HepG2 (cell line): ENCODE data around the gene P2RX3. TPM values are rescaled to one million over a fixed set of nuclear protein-coding genes. Genes with fewer than 3 reads are reported as not detected.

Experiments used
- ATAC-seq: fragments of 200-7000 bp; cut with Tn5 transposase; 3 replicates; pipeline ENCODE4 v1.9.1; 2020; ENCODE audit warnings: mild to moderate bottlenecking, moderate library complexity
- BruUV-seq: library from RNA; stranded (reverse); fragments of 400-500 nt; replicated peaks from 2 replicates; lab custom pipeline; 2021; lab: Mats Ljungman, UMichigan
- CTCF ChIA-PET: fragments of 300-600 bp; formaldehyde crosslinking; extraction: SDS; loops from one replicate; lab custom pipeline; 2021; ENCODE audit warnings: low total read pairs, inconsistent platforms, low intra/inter-chr PET ratio; lab: Yijun Ruan, JAX
- POLR2A ChIA-PET: fragments of 350-600 bp; sonication (Branson Sonifier 250); formaldehyde crosslinking; loops from one replicate; lab custom pipeline; 2020; ENCODE audit warnings: antibody characterized with exemption, inconsistent platforms; lab: Yijun Ruan, JAX
- DNase-seq: peaks from one replicate; pipeline ENCODE4 v3.0.0-alpha.2; 2015; ENCODE audit warnings: low spot score
- FAIRE-seq: peaks from 3 replicates; lab custom pipeline; 2011; peaks lifted over from hg19 to GRCh38; lab: Jason Lieb, UNC
- H2AFZ ChIP-seq: one replicate; pipeline ENCODE4 v1.6.1; 2011; ENCODE audit warnings: low read length, inconsistent platforms
- H3K27ac ChIP-seq: fragments of 300-600 bp; 3 replicates; pipeline ENCODE4 v1.8.0; 2011; ENCODE audit warnings: mixed run types, mild to moderate bottlenecking, mixed read lengths, low read length, inconsistent platforms; ENCODE audit not compliant: insufficient read depth; ENCODE audit errors: extremely low read length
- H3K27me3 ChIP-seq, 2 experiments: fragments of 200-600 bp in 1 of 2; 2 replicates in 1 of 2; 3 replicates in 1 of 2; pipeline versions ENCODE4 v1.6.0 to v1.8.0; 2011; ENCODE audit warnings: low read length in 2 of 2, mild to moderate bottlenecking in 2 of 2, moderate library complexity in 2 of 2, inconsistent platforms in 1 of 2; ENCODE audit not compliant: insufficient read depth in 2 of 2, control insufficient read depth in 1 of 2
- H3K36me3 ChIP-seq, 2 experiments: fragments of 200-600 bp in 1 of 2; replicated peaks in 1 of 2; 2 replicates in 1 of 2; 3 replicates in 1 of 2; pipeline versions ENCODE4 v1.5.1 to v1.8.0; 2011; ENCODE audit warnings: low read length in 2 of 2, inconsistent platforms in 1 of 2; ENCODE audit not compliant: insufficient read depth in 2 of 2, control insufficient read depth in 1 of 2
- H3K4me1 ChIP-seq: 2 replicates; pipeline ENCODE4 v1.5.1; 2012; ENCODE audit warnings: low read length, inconsistent platforms; ENCODE audit not compliant: insufficient read depth
- H3K4me2 ChIP-seq: 2 replicates; pipeline ENCODE4 v1.6.0; 2011; ENCODE audit warnings: low read depth, low read length, inconsistent platforms
- H3K4me3 ChIP-seq, 3 experiments: fragments of 200-600 bp in 1 of 3; sonication (generic), shearing (Covaris generic) in 1 of 3; replicated peaks in 1 of 3; 2 replicates each; pipeline ENCODE4 v1.5.1; 2011 to 2016; ENCODE audit warnings: low read length in 3 of 3, inconsistent platforms in 2 of 3, low read depth in 2 of 3, mild to moderate bottlenecking in 2 of 3, control low read depth in 1 of 3, mixed read lengths in 1 of 3; ENCODE audit not compliant: insufficient read depth in 1 of 3
- H3K79me2 ChIP-seq: one replicate; pipeline ENCODE4 v1.6.1; 2011; ENCODE audit warnings: low read length, inconsistent platforms; ENCODE audit not compliant: insufficient read depth
- H3K9ac ChIP-seq: 2 replicates; pipeline ENCODE4 v1.6.0; 2011; ENCODE audit warnings: mild to moderate bottlenecking, low read depth, low read length, inconsistent platforms; ENCODE audit not compliant: insufficient read depth
- H3K9me3 ChIP-seq: 2 replicates; pipeline ENCODE4 v1.5.1; 2012; ENCODE audit warnings: mild to moderate bottlenecking, low read length
- H4K20me1 ChIP-seq: 2 replicates; pipeline ENCODE4 v1.6.0; 2011; ENCODE audit warnings: inconsistent platforms, mild to moderate bottlenecking, low read length, moderate library complexity; ENCODE audit not compliant: insufficient read depth
- EED ChIP-seq: sonication (generic); formaldehyde crosslinking; IDR thresholded peaks from 2 replicates; pipeline ENCODE4 v1.5.0; 2020; ENCODE audit warnings: mild to moderate bottlenecking, missing genetic modification reagents
- JARID2 ChIP-seq: sonication (generic); formaldehyde crosslinking; IDR thresholded peaks from 2 replicates; pipeline ENCODE4 v1.8.1; 2023; ENCODE audit warnings: missing genetic modification reagents, inconsistent platforms; ENCODE audit not compliant: insufficient replicate concordance
- NFATC3 ChIP-seq: sonication (generic); formaldehyde crosslinking; IDR thresholded peaks from 2 replicates; pipeline ENCODE4 v1.5.1; 2020; ENCODE audit warnings: mild to moderate bottlenecking, missing genetic modification reagents
- ONECUT2 ChIP-seq: sonication (generic); formaldehyde crosslinking; IDR thresholded peaks from 2 replicates; pipeline ENCODE4 v1.4.0; 2020; ENCODE audit warnings: missing genetic modification reagents
- POGZ ChIP-seq: sonication (generic); formaldehyde crosslinking; IDR thresholded peaks from 2 replicates; pipeline ENCODE4 v1.4.0; 2020; ENCODE audit warnings: mild to moderate bottlenecking, missing genetic modification reagents
- ZFX ChIP-seq: sonication (generic); formaldehyde crosslinking; IDR thresholded peaks from 2 replicates; pipeline ENCODE4 v1.4.0; 2020; ENCODE audit warnings: mild to moderate bottlenecking, low read depth, missing genetic modification reagents, moderate library complexity
- WGBS: methylation state at CpG from one replicate; pipeline ENCODE4 v1.1.6; 2017; ENCODE audit warnings: low lambda C conversion rate; 5-methylcytosine and 5-hydroxymethylcytosine counted together
- in situ Hi-C: cut with HindIII; loops from 2 replicates; pipeline ENCODE4 v1.10.0; 2017; ENCODE audit warnings: low pct_unique_long_range_greater_than_20kb; ENCODE audit not compliant: extremely low pct_ligation_motif_present
- intact Hi-C: fragments of 100-400 bp; cut with micrococcal nuclease; formaldehyde crosslinking; loops from one replicate; pipeline ENCODE4 v1.10.0; 2022; ENCODE audit not compliant: unreplicated experiment
- polyA plus RNA-seq, 8 experiments: library from polyadenylated mRNA; depleted of rRNA in 3 of 8; stranded (reverse) in 7 of 8; unstranded in 1 of 8; fragments of >200 nt; fragmentation: Illumina TruSeq in 4 of 8; extraction: Trizol in 4 of 8; gene quantifications; 2 replicates each; pipeline versions ENCODE4 v1.2.1 to v1.2.3, GENCODE V29; 2011 to 2016; ENCODE audit warnings: low read depth in 4 of 8, missing spikeins in 1 of 8, mixed read lengths in 1 of 8; ENCODE audit not compliant: insufficient read depth in 1 of 8
- total RNA-seq, 5 experiments: library from RNA; depleted of rRNA; stranded (reverse); fragments of >200 nt; fragmentation: Illumina TruSeq; extraction: Trizol; gene quantifications; 2 replicates each; pipeline ENCODE4 v1.2.3, GENCODE V29; 2016; ENCODE audit warnings: low read depth in 1 of 5
- TF ChIP-seq, protein P1 (sequence below): sonication (generic); formaldehyde crosslinking; IDR thresholded peaks from 2 replicates; pipeline ENCODE4 v1.4.0; 2020; ENCODE audit warnings: mild to moderate bottlenecking, missing genetic modification reagents
- TF ChIP-seq, protein P2 (sequence below): sonication (generic); formaldehyde crosslinking; IDR thresholded peaks from 2 replicates; pipeline ENCODE4 v1.4.0; 2020; ENCODE audit warnings: mild to moderate bottlenecking, low read depth, missing genetic modification reagents
- TF ChIP-seq, protein P3 (sequence below): IDR thresholded peaks from 2 replicates; pipeline ENCODE4 v1.6.1; 2016; ENCODE audit warnings: mild to moderate bottlenecking

Gene P2RX3
- total and polyA plus RNA-seq, 2 of the 13 experiments (the other 11 are each of a cell fraction or from before 2014, with no cell fraction given) = 0.08 TPM; not detected in 1

DNA sequence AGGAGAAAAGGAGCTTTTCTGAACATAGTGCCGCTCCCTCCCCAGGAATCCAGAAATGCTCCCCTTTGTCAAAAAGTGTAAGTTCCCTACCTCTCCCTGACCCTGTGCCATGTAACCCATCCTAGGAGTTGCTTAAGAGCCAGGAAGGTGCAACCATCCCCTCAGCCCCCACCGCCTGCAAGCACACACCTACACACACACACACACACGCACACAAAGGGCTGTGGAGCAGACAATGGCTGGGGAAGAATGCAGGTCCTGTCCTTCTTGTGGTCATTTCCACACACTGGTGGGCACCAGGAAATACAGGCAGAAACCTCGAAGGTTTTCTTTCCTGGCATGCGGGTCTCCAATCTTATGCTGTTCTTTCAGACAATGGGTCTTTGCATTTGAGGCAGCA is 1.2 kb downstream of the P2RX3 start:
- intact Hi-C loops (loop anchor here (5.0 kb wide), 1 partner anchor 47 kb away; no protein-coding TSS in a partner anchor), in situ Hi-C loops (no loop called here)
- peaks cover 15% of the 10 kb centered on the region for H3K79me2 ChIP-seq
- H3K9me3 ChIP-seq = no peaks in the 10 kb centered on the region
- no peak overlapping the region for H3K9ac ChIP-seq
- H3K4me2 ChIP-seq = no peak overlapping the region
- ChIA-PET POLR2A (interaction anchor here (1.7 kb wide), 1 partner anchor 14 kb away, joined by 5 read pairs; the partner anchor contains the start of gene TNKS1BP1), CTCF (no interaction called here)
- peaks cover 47% of the 10 kb centered on the region for H3K4me1 ChIP-seq
- ATAC-seq (no peak), DNase-seq (no peak), FAIRE-seq (no peak)
- H4K20me1 ChIP-seq = no peaks in the 10 kb centered on the region
- H3K4me3 ChIP-seq = no peak overlapping the region
- no peaks in the 10 kb centered on the region; a peak in 1 of 5 replicates for H3K36me3 ChIP-seq
- BruUV-seq = no TSS peak
- H2AFZ ChIP-seq = no peak overlapping the region
- H3K27ac ChIP-seq = no peak overlapping the region
- peaks cover 0 to 28% of the 10 kb centered on the region in 2 experiments; a peak in 3 of 5 replicates for H3K27me3 ChIP-seq
- TF ChIP-seq, protein P1, sequence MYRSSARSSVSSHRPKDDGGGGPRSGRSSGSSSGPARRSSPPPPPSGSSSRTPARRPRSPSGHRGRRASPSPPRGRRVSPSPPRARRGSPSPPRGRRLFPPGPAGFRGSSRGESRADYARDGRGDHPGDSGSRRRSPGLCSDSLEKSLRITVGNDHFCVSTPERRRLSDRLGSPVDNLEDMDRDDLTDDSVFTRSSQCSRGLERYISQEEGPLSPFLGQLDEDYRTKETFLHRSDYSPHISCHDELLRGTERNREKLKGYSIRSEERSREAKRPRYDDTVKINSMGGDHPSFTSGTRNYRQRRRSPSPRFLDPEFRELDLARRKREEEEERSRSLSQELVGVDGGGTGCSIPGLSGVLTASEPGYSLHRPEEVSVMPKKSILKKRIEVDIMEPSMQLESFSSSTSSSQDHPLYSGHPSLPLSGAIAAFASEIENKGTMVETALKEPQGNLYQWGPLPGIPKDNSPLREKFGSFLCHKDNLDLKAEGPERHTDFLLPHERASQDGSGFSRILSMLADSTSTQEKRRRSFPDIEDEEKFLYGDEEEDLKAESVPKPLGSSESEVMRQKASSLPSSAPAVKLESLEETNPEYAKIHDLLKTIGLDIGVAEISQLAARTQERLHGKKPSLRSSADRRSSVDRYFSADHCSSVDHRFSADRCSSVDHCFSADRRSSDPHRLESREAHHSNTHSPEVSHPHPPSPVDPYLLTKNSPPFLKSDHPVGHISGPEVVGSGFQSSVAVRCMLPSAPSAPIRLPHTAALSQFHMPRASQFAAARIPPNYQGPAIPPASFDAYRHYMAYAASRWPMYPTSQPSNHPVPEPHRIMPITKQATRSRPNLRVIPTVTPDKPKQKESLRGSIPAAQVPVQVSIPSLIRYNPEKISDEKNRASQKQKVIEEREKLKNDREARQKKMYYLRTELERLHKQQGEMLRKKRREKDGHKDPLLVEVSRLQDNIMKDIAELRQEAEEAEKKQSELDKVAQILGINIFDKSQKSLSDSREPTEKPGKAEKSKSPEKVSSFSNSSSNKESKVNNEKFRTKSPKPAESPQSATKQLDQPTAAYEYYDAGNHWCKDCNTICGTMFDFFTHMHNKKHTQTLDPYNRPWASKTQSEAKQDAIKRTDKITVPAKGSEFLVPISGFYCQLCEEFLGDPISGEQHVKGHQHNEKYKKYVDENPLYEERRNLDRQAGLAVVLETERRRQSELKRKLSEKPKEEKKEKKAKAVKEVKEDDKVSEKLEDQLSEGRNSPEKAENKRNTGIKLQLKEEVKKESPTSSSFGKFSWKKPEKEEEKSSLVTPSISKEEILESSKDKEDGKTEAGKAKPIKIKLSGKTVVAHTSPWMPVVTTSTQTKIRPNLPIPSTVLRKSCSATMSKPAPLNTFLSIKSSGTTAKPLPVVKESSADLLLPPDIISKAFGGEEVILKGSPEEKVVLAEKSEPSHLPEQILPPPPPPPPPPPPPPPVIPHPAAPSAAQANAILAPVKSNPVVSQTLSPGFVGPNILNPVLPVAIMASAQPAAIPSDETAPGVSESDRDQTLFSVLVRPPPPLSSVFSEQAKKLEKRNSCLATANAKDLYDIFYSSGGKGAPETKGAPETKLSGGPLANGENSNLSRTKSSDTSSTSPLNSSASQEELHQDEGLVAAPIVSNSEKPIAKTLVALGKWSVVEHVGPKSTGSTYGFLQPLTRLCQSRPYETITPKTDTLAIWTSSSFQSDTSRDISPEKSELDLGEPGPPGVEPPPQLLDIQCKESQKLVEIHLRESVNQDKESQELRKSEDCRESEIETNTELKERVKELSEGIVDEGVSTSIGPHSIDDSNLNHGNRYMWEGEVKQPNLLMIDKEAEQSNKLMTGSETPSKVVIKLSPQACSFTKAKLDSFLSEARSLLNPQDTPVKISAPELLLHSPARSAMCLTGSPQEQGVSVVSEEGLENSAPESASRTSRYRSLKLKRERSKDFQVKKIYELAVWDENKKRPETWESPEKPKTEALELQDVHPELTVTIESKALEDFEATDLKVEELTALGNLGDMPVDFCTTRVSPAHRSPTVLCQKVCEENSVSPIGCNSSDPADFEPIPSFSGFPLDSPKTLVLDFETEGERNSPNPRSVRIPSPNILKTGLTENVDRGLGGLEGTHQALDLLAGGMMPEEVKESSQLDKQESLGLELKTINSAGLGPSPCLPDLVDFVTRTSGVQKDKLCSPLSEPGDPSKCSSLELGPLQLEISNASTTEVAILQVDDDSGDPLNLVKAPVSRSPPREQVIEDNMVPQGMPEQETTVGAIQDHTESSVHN = no peak
- TF ChIP-seq ZFX (CRISPR knock-in tag) (no peak), NFATC3 (no peak), EED (CRISPR knock-in tag) (no peak), JARID2 (CRISPR knock-in tag) (no peak), ONECUT2 (CRISPR knock-in tag) (no peak), POGZ (CRISPR knock-in tag) (no peak)
- TF ChIP-seq, protein P2, sequence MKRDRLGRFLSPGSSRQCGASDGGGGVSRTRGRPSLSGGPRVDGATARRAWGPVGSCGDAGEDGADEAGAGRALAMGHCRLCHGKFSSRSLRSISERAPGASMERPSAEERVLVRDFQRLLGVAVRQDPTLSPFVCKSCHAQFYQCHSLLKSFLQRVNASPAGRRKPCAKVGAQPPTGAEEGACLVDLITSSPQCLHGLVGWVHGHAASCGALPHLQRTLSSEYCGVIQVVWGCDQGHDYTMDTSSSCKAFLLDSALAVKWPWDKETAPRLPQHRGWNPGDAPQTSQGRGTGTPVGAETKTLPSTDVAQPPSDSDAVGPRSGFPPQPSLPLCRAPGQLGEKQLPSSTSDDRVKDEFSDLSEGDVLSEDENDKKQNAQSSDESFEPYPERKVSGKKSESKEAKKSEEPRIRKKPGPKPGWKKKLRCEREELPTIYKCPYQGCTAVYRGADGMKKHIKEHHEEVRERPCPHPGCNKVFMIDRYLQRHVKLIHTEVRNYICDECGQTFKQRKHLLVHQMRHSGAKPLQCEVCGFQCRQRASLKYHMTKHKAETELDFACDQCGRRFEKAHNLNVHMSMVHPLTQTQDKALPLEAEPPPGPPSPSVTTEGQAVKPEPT = no peak
- TF ChIP-seq, protein P3, sequence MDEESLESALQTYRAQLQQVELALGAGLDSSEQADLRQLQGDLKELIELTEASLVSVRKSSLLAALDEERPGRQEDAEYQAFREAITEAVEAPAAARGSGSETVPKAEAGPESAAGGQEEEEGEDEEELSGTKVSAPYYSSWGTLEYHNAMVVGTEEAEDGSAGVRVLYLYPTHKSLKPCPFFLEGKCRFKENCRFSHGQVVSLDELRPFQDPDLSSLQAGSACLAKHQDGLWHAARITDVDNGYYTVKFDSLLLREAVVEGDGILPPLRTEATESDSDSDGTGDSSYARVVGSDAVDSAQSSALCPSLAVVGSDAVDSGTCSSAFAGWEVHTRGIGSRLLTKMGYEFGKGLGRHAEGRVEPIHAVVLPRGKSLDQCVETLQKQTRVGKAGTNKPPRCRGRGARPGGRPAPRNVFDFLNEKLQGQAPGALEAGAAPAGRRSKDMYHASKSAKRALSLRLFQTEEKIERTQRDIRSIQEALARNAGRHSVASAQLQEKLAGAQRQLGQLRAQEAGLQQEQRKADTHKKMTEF = no peak
- WGBS = 37% methylated on average over 5 of the region's 5 CpGs
